ENCODE data around the gene RNF8. TPM values are rescaled to one million over a fixed set of nuclear protein-coding genes. Genes with fewer than 3 reads are reported as not detected.

RNF8 gene
- total and polyA plus RNA-seq, 8 donors = 8.7 to 46.0 (median 15.3) TPM

DNA sequence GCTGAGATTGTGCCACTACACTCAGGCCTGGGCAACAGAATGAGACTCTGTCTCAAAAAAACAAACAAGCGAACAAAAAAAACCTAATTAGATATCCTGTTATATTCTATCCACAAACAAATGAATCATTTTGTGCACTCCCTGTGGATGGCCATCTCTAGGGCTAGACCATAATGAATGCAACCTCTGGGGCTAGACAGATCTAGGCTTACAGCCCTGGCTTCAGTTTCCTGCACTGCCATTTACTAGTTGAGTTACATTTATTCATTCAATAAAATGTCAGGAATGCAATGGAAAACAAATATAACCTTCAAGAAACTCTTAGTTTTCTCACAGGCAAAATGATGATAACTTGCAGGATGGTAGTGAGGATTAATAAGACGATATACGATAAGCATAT, 6.6 kb upstream of the RNF8 start:
- no peaks in the 10 kb centered on the region for H3K36me3 ChIP-seq
- 84 to 90% (median 88%) methylated on average over 3 of the region's 3 CpGs for WGBS, 5 donors
- no peaks in the 10 kb centered on the region for H3K27me3 ChIP-seq
- H3K27ac ChIP-seq = no peak overlapping the region
- TF ChIP-seq POLR2AphosphoS5 (IDR thresholded peaks at IDR 0.05) = no peak
- TF ChIP-seq EP300 (IDR thresholded peaks at IDR 0.05) = no peak
- no peak for TF ChIP-seq POLR2A (IDR thresholded peaks at IDR 0.05)
- no peak for DNase-seq
- H3K4me3 ChIP-seq = no peak overlapping the region
- intact Hi-C loops (cut with DNase I; ENCODE audit: low total_unique reads) = no loop called here
- no peaks in the 10 kb centered on the region for H3K9me3 ChIP-seq
- no peaks in the 10 kb centered on the region for H3K4me1 ChIP-seq

DNA sequence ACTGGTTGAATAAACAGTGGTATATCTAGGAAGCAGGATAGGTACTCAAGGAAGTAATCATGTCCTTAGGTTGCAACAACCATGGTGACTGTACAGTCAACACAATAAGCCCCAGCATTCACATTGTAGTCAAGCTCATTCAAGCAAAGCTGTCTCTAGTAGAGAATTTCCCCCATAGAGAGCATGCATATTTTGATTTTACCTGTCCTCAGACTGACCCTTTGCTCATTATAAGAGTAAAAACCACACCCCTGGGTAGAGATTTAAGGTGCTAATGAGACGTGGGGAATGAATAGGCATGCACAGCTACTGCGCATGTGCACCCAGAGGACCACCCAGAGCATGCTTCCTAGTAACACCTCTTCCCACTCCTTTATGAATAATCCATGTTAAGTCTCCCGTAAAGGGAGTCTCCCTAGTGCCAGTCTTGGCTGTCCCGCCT, 6.1 kb upstream of the RNF8 start:
- TF ChIP-seq POLR2AphosphoS5 (IDR thresholded peaks at IDR 0.05) (no peak), POLR2A (IDR thresholded peaks at IDR 0.05) (no peak), EP300 (IDR thresholded peaks at IDR 0.05) (no peak)
- TF ChIP-seq, protein P1, sequence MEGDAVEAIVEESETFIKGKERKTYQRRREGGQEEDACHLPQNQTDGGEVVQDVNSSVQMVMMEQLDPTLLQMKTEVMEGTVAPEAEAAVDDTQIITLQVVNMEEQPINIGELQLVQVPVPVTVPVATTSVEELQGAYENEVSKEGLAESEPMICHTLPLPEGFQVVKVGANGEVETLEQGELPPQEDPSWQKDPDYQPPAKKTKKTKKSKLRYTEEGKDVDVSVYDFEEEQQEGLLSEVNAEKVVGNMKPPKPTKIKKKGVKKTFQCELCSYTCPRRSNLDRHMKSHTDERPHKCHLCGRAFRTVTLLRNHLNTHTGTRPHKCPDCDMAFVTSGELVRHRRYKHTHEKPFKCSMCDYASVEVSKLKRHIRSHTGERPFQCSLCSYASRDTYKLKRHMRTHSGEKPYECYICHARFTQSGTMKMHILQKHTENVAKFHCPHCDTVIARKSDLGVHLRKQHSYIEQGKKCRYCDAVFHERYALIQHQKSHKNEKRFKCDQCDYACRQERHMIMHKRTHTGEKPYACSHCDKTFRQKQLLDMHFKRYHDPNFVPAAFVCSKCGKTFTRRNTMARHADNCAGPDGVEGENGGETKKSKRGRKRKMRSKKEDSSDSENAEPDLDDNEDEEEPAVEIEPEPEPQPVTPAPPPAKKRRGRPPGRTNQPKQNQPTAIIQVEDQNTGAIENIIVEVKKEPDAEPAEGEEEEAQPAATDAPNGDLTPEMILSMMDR (IDR thresholded peaks at IDR 0.05) = no peak
- no peaks in the 10 kb centered on the region for H3K4me1 ChIP-seq
- H3K27ac ChIP-seq = no peak overlapping the region
- no peaks in the 10 kb centered on the region for H3K27me3 ChIP-seq
- 71 to 83% (median 78%) methylated on average over 4 of the region's 4 CpGs for WGBS, 5 donors
- DNase-seq = no peak
- no peak overlapping the region for H3K4me3 ChIP-seq
- intact Hi-C loops (cut with DNase I; ENCODE audit: low total_unique reads) = no loop called here
- H3K9me3 ChIP-seq = no peaks in the 10 kb centered on the region
- H3K36me3 ChIP-seq = no peaks in the 10 kb centered on the region

DNA sequence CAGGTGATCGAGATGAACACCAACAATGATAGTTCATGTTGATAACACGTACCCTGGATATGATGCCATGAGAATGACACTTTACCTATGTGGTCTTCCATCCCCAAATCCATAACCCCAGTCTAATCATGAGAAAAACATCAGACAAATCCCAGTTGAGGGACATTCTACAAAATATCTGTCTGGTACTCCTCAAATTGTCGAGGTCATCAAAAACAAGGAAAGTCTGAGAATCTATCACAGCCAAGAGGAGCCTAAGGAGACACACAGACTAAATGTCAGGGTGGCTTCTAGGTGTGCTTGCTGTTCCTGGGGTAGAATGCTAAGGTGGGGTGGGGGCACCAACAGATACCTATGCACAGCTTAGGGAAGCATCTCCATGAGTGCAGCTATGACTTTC, 2.8 kb upstream of the RNF8 start:
- WGBS, 5 donors = 89 to 96% (median 94%) methylated on average over 3 of the region's 3 CpGs
- no peak overlapping the region for H3K27ac ChIP-seq
- no peak for DNase-seq
- no peaks in the 10 kb centered on the region for H3K36me3 ChIP-seq
- H3K27me3 ChIP-seq = no peaks in the 10 kb centered on the region
- no peaks in the 10 kb centered on the region for H3K9me3 ChIP-seq
- no peak overlapping the region for H3K4me3 ChIP-seq
- intact Hi-C loops (cut with DNase I; ENCODE audit: low total_unique reads) = no loop called here
- TF ChIP-seq, protein P1 (IDR thresholded peaks at IDR 0.05) = no peak
- TF ChIP-seq POLR2AphosphoS5 (IDR thresholded peaks at IDR 0.05) (no peak), EP300 (IDR thresholded peaks at IDR 0.05) (no peak), POLR2A (IDR thresholded peaks at IDR 0.05) (no peak)
- peaks cover 7 to 24% (median 18%) of the 10 kb centered on the region in 4 donors for H3K4me1 ChIP-seq

DNA sequence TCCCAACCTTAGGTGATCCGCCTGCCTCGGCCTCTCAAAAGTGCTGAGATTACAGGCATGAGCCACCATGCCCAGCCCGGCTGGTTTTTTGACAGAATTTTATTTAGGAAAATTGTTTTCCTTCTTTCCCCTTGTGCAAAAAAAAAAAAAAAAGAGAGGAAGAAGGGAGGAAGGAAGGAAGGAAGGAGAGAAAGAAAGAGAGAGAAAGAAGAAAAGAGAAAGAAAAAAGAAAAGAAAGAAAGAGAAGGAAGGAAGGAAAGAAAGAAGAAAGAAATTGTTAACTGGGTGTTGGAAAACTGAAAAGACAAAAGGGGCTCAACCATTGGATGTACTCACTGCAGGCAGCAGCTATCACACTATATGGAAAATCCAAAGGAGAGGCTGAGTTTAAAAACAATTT, 1.4 kb upstream of the RNF8 start:
- Histone ChIP-seq H3K36me3 (no peaks in the 10 kb centered on the region), H3K4me3 (no peak overlapping the region), H3K9me3 (no peaks in the 10 kb centered on the region), H3K27ac (no peak overlapping the region), H3K27me3 (no peaks in the 10 kb centered on the region), H3K4me1 (peaks cover 7 to 34% (median 19%) of the 10 kb centered on the region in 4 donors)
- DNase-seq = no peak
- 92 to 98% (median 94%) methylated on average over 3 of the region's 3 CpGs for WGBS, 5 donors
- TF ChIP-seq POLR2AphosphoS5 (IDR thresholded peaks at IDR 0.05) (no peak), POLR2A (IDR thresholded peaks at IDR 0.05) (no peak), EP300 (IDR thresholded peaks at IDR 0.05) (no peak)
- TF ChIP-seq, protein P1 (IDR thresholded peaks at IDR 0.05) = no peak
- intact Hi-C loops (cut with DNase I; ENCODE audit: low total_unique reads) = no loop called here

DNA sequence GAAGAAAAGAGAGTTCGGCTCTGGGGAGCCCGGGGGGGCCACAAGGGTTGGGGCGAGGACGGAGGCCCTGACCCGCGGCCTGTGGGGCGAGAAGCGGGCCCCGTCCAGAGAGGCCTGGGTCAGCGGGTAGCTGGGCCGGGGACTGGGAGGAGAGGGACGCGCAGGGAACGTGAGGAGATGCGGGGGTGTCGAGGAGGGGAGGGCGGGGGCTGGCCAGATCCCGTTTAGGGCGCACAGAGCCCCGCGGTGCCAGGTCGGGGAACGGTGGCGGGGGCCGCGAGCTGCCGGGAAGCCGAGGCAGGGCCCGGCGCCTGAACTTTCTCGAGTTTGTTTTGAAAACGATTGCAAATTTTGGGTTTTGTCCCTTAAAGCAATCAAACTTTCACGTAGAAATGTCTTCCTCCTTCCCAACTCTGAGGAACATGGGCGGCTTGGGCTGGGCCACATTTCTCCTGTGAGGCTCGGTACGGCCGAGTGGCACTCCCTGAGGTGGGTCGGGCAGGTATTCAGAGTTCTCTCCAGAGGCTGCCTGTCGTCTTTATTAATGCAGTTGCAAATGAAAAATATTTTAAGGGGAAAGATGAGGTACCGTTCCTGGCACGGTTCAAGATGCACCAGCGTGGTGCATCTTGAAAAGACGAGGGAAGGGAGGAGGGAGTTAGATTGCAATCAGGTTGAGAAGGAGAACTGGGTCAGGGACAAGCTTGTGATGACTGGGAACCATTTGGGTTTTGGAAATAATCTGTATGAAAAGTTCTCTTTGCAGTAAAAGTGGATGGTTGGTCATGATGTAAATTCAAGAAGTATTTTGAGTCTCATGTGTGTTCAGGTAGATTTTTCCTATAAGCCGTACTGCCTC, 972 bp downstream of the RNF8 start:
- WGBS, 5 donors = 4 to 6% (median 4%) methylated on average over 29 to 44 of the region's 44 CpGs
- H3K9me3 ChIP-seq = no peaks in the 10 kb centered on the region
- peak; percentile 36 to 54 for DNase-seq
- peak overlapping the region; percentile 72 to 100 (median 96) for H3K4me3 ChIP-seq
- intact Hi-C loops (cut with DNase I; ENCODE audit: low total_unique reads) = no loop called here
- H3K27me3 ChIP-seq = no peaks in the 10 kb centered on the region
- peaks cover 7 to 34% (median 19%) of the 10 kb centered on the region in 4 donors for H3K4me1 ChIP-seq
- H3K36me3 ChIP-seq = no peaks in the 10 kb centered on the region
- H3K27ac ChIP-seq = peak overlapping the region in 4 of 5 donors; percentile 63 to 83 (median 77)
- TF ChIP-seq, protein P1 (IDR thresholded peaks at IDR 0.05) = no peak
- TF ChIP-seq POLR2A (IDR thresholded peaks at IDR 0.05) (no peak), EP300 (IDR thresholded peaks at IDR 0.05) (no peak), POLR2AphosphoS5 (IDR thresholded peaks at IDR 0.05) (no peak)
